Endothelial cell (in vitro differentiated cells): Measurements from ENCODE around the gene SPAG8. TPM values are rescaled to one million over a fixed set of nuclear protein-coding genes. Genes with fewer than 3 reads are reported as not detected.

Experiments used
- DNase-seq: peaks from one replicate; pipeline ENCODE4 v3.0.0; 2021; ENCODE audit warnings: low spot score
- H3K27ac Mint-ChIP-seq: one replicate; pipeline ENCODE4 v1.8.0; 2021; ENCODE audit warnings: mixed read lengths, inconsistent platforms; ENCODE audit not compliant: unreplicated experiment
- H3K27me3 Mint-ChIP-seq: one replicate; pipeline ENCODE4 v1.8.0; 2021; ENCODE audit warnings: mild to moderate bottlenecking, moderate library complexity, mixed read lengths, inconsistent platforms; ENCODE audit not compliant: unreplicated experiment
- H3K36me3 Mint-ChIP-seq: one replicate; pipeline ENCODE4 v1.8.0; 2021; ENCODE audit warnings: mild to moderate bottlenecking, low read depth, mixed read lengths, inconsistent platforms; ENCODE audit not compliant: unreplicated experiment
- H3K4me1 Mint-ChIP-seq: one replicate; pipeline ENCODE4 v1.8.0; 2021; ENCODE audit warnings: mild to moderate bottlenecking, mixed read lengths, inconsistent platforms; ENCODE audit not compliant: unreplicated experiment
- H3K4me3 Mint-ChIP-seq: one replicate; pipeline ENCODE4 v1.8.0; 2021; ENCODE audit warnings: mild to moderate bottlenecking, mixed read lengths, inconsistent platforms; ENCODE audit not compliant: unreplicated experiment
- H3K9me3 Mint-ChIP-seq: one replicate; pipeline ENCODE4 v1.8.0; 2021; ENCODE audit warnings: mixed read lengths, inconsistent platforms; ENCODE audit not compliant: unreplicated experiment
- total RNA-seq: library from RNA; stranded (reverse); fragmentation: NEBNext Ultra II Directional; extraction: Animal tissue kit (Norgen Biotek cat#: 25700); gene quantifications from one replicate; pipeline ENCODE4 v1.2.1, GENCODE V29; 2021; ENCODE audit not compliant: unreplicated experiment
- TF ChIP-seq, protein P1 (sequence below): fragments of 200-600 bp; sonication (generic); IDR thresholded peaks from one replicate; pipeline ENCODE4 v1.5.0; 2021; ENCODE audit warnings: antibody characterized with exemption; ENCODE audit not compliant: unreplicated experiment

The SPAG8 gene
- total RNA-seq, 1 donor from 2014 or later: 0.59 TPM

DNA sequence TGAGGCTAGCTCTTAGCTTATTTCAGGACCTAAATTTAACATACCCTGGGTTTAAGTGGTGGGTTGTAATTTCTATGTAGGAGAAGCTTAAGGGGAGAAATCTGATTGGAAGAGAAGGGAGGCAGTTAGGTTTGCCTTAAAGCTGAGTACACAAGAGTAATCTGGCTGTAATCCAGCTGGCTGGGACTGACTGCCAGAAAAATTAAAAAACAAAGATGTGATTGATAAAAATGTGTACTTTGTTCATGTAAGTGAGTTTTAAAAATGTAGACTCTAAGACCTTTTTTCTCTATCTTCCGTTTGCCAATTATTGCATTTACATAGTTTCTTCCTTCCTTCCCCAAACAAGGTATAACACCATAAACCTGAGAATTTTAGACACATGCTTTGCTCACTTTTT lies 40.5 kb downstream of the SPAG8 start:
- Mint-ChIP-seq H3K9me3 (no peaks in the 10 kb centered on the region), H3K27ac (no peak overlapping the region), H3K27me3 (peaks cover 3% of the 10 kb centered on the region), H3K36me3 (no peaks in the 10 kb centered on the region), H3K4me1 (peaks cover 16% of the 10 kb centered on the region), H3K4me3 (no peak overlapping the region)
- TF ChIP-seq, protein P1, sequence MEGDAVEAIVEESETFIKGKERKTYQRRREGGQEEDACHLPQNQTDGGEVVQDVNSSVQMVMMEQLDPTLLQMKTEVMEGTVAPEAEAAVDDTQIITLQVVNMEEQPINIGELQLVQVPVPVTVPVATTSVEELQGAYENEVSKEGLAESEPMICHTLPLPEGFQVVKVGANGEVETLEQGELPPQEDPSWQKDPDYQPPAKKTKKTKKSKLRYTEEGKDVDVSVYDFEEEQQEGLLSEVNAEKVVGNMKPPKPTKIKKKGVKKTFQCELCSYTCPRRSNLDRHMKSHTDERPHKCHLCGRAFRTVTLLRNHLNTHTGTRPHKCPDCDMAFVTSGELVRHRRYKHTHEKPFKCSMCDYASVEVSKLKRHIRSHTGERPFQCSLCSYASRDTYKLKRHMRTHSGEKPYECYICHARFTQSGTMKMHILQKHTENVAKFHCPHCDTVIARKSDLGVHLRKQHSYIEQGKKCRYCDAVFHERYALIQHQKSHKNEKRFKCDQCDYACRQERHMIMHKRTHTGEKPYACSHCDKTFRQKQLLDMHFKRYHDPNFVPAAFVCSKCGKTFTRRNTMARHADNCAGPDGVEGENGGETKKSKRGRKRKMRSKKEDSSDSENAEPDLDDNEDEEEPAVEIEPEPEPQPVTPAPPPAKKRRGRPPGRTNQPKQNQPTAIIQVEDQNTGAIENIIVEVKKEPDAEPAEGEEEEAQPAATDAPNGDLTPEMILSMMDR: no peak
- no peak for DNase-seq

DNA sequence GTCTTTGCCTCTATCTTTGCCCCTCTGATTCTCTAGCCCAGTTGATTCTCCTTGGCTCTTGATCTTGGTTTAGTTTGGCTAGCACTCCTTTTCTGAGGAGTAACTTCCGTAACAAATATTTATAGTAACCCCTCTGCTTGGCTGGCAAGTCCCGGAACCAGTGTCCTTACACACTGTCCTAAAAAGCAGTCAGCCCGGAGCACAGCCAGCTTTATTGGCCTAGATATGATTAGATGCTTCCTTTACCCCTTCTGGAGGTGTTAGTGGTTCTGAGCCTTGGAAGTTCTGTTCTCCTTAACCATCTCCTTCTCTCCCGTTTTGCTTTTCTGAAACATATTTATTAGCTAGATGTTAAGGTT lies 41.0 kb downstream of the SPAG8 start:
- TF ChIP-seq, protein P1: no peak
- no peaks in the 10 kb centered on the region for H3K9me3 Mint-ChIP-seq
- peaks cover 3% of the 10 kb centered on the region for H3K27me3 Mint-ChIP-seq
- H3K27ac Mint-ChIP-seq: no peak overlapping the region
- no peaks in the 10 kb centered on the region for H3K36me3 Mint-ChIP-seq
- H3K4me3 Mint-ChIP-seq: no peak overlapping the region
- peaks cover 14% of the 10 kb centered on the region for H3K4me1 Mint-ChIP-seq
- DNase-seq: no peak

DNA sequence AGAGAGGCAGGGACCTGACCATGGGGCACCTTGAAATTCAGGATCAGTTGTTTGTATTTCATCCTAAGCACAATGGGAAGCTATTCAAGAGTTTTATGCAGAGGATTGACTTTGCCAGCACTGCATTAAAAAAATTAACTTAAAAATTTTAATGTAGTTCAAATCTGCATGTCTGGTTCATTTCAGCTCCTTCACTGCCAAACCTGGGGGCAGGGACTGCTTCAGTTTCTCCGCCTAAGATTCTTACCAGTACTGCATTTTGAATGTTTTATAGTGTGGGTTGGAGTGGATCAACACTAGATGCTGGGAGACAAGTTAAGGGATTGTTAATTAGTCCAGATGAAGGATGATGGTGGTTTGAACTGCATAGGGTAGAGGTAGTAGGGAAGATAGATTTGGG lies 42.3 kb downstream of the SPAG8 start:
- peaks cover under 1% of the 10 kb centered on the region for H3K4me1 Mint-ChIP-seq
- H3K27me3 Mint-ChIP-seq: peaks cover 3% of the 10 kb centered on the region
- H3K4me3 Mint-ChIP-seq: no peak overlapping the region
- H3K9me3 Mint-ChIP-seq: no peaks in the 10 kb centered on the region
- TF ChIP-seq, protein P1: no peak
- H3K36me3 Mint-ChIP-seq: no peaks in the 10 kb centered on the region
- no peak overlapping the region for H3K27ac Mint-ChIP-seq
- no peak for DNase-seq

DNA sequence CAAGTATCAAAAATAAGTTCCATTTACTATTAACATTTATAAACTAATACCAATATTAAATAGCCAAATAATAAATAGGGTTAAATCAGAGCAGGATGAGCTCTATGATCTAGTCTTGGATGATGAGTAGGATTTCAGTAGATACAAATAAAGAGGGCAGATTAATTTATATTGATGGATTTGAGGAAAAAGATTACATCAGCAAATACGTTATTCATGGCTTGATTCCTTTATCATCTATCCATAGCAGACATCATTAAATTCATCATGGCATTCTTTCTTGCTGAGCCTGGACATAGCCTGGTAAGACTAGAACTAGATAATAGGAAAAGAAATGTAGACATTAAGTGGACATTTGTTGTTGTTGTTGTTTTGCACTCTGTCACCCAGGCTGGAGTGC lies 44.6 kb downstream of the SPAG8 start:
- no peaks in the 10 kb centered on the region for H3K9me3 Mint-ChIP-seq
- peaks cover 6% of the 10 kb centered on the region for H3K27me3 Mint-ChIP-seq
- no peak overlapping the region for H3K27ac Mint-ChIP-seq
- no peaks in the 10 kb centered on the region for H3K4me1 Mint-ChIP-seq
- H3K36me3 Mint-ChIP-seq: no peaks in the 10 kb centered on the region
- no peak overlapping the region for H3K4me3 Mint-ChIP-seq
- TF ChIP-seq, protein P1: no peak
- DNase-seq: no peak

DNA sequence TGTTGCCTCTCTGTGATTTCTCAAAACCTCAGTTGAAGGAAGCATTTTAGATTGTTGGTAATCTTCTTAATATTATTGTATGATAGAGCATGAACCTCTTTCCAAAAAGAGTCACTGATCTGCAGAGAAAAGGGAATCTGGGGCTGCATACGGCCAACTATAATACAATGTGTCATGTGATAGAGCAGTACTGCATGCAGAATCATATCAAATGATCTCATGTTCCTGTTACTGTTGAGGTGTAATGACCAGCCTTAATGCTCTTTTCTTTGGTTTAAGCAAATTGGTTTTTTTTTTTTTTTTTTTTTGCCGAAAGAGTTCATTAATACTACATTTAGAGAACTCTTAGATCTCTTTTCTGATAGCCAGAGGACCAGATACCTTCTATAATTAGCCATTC lies 45.1 kb downstream of the SPAG8 start:
- no peaks in the 10 kb centered on the region for H3K9me3 Mint-ChIP-seq
- peaks cover 6% of the 10 kb centered on the region for H3K27me3 Mint-ChIP-seq
- no peak for DNase-seq
- H3K4me3 Mint-ChIP-seq: no peak overlapping the region
- H3K4me1 Mint-ChIP-seq: peaks cover 2% of the 10 kb centered on the region
- TF ChIP-seq, protein P1: no peak
- no peak overlapping the region for H3K27ac Mint-ChIP-seq
- no peaks in the 10 kb centered on the region for H3K36me3 Mint-ChIP-seq
